Kidney (tissue), 14 donors: ENCODE data around the gene AP1AR. TPM values are rescaled to one million over a fixed set of nuclear protein-coding genes. Genes with fewer than 3 reads are reported as not detected.

Experiments
- DNase-seq, 5 donors: peaks; one replicate each; pipeline ENCODE4 v3.0.0-alpha.2; 2013 to 2020
- FAIRE-seq: peaks from 2 replicates; lab custom pipeline; 2012; peaks lifted over from hg19 to GRCh38; lab: Jason Lieb, UNC
- H3K27ac ChIP-seq, 2 donors: one replicate each; pipeline ENCODE4 v1.7.0; 2013; ENCODE audit warnings: low read depth in 2 of 2, low read length in 2 of 2, inconsistent platforms in 1 of 2
- H3K27me3 ChIP-seq: one replicate; pipeline ENCODE4 v1.7.1; 2013; ENCODE audit warnings: low read length, inconsistent platforms; ENCODE audit not compliant: control insufficient read depth, insufficient read depth
- H3K36me3 ChIP-seq, 3 donors: one replicate each; pipeline versions ENCODE4 v1.7.0 to v1.7.1; 2013; ENCODE audit warnings: low read length in 3 of 3, control low read depth in 1 of 3, inconsistent platforms in 1 of 3; ENCODE audit not compliant: insufficient read depth in 3 of 3, control insufficient read depth in 2 of 3
- H3K4me1 ChIP-seq, 3 donors: one replicate each; pipeline versions ENCODE4 v1.7.0 to v1.7.1; 2013; ENCODE audit warnings: low read length in 3 of 3, inconsistent platforms in 1 of 3, low read depth in 1 of 3; ENCODE audit not compliant: control insufficient read depth in 2 of 3, insufficient read depth in 2 of 3
- H3K4me3 ChIP-seq, 3 donors: one replicate each; pipeline versions ENCODE4 v1.7.0 to v1.8.1; 2013; ENCODE audit warnings: low read length in 3 of 3, control low read depth in 1 of 3, inconsistent platforms in 1 of 3
- H3K9ac ChIP-seq, 3 donors: one replicate each; pipeline versions ENCODE4 v1.7.0 to v1.7.1; 2013; ENCODE audit warnings: low read length in 3 of 3, control low read depth in 1 of 3, inconsistent platforms in 1 of 3
- H3K9me3 ChIP-seq, 3 donors: one replicate each; pipeline versions ENCODE4 v1.7.0 to v1.7.1; 2013; ENCODE audit warnings: low read length in 3 of 3, control low read depth in 1 of 3, inconsistent platforms in 1 of 3; ENCODE audit not compliant: control insufficient read depth in 2 of 3, insufficient read depth in 1 of 3
- CTCF ChIP-seq: IDR thresholded peaks from 3 replicates; pipeline ENCODE4 v1.5.1; 2012; ENCODE audit warnings: mild to moderate bottlenecking, moderate library complexity, borderline replicate concordance; ENCODE audit not compliant: insufficient read depth; ENCODE audit errors: extremely low read depth
- intact Hi-C: fragments of 100-400 bp; cut with DNase I; formaldehyde crosslinking; loops from one replicate; pipeline ENCODE4 v1.11.1; 2022
- polyA plus RNA-seq: library from polyadenylated mRNA; stranded (reverse); fragments of 350-450 nt; fragmentation: Illumina TruSeq; extraction: RNeasy Lipid Tissue Mini Kit (QIAGEN cat#74804); gene quantifications from one replicate; pipeline ENCODE4 v1.2.3, GENCODE V29; 2014; ENCODE audit warnings: low read depth, low replicate concordance; ENCODE audit not compliant: insufficient read depth
- total RNA-seq: library from RNA; stranded (reverse); fragmentation: NEBNext Ultra II Directional; extraction: Animal tissue kit (Norgen Biotek cat#: 25700); gene quantifications from one replicate; pipeline ENCODE4 v1.2.1, GENCODE V29; 2021
- donor health status: control.
- donor health status: control.
- donor health status: control.
- donor health status: control.
- donor health status: control.
- donor health status: DM: yes; HTN: yes; CAD: no.
- donor health status: Normal renal cell carcinoma (clear cell type).

The AP1AR gene
- total and polyA plus RNA-seq, 2 donors from 2014 or later = 8.7 to 20.3 TPM

- H3K4me1 ChIP-seq = no peaks in the 10 kb centered on the region
- no peaks in the 10 kb centered on the region for H3K9me3 ChIP-seq
- no peak overlapping the region for H3K9ac ChIP-seq
- intact Hi-C loops = loop anchor here (10.0 kb wide), 1 partner anchor 80 kb away; the partner anchor contains the start of gene FAM241A
- H3K27ac ChIP-seq = no peak overlapping the region
- H3K4me3 ChIP-seq = no peak overlapping the region
- H3K27me3 ChIP-seq = no peaks in the 10 kb centered on the region
- DNase-seq (no peak), FAIRE-seq (no peak)
- no peak for TF ChIP-seq CTCF
- H3K36me3 ChIP-seq = no peaks in the 10 kb centered on the region
Measured at GRCh38 chr4:112225157-112225556, 6.4 kb upstream of the AP1AR start.

GRCh38 chr4:112230879-112231778 lies 458 bp upstream of the AP1AR start:
- Histone ChIP-seq H3K4me1 (no peaks in the 10 kb centered on the region), H3K9me3 (no peaks in the 10 kb centered on the region), H3K27ac (peak overlapping the region; percentile 95 to 98), H3K4me3 (peak overlapping the region; percentile 79 to 90 (median 88)), H3K27me3 (no peaks in the 10 kb centered on the region), H3K36me3 (no peaks in the 10 kb centered on the region), H3K9ac (peak overlapping the region; percentile 78 to 93 (median 86))
- intact Hi-C loops = no loop called here
- peak; percentile 6 for TF ChIP-seq CTCF
- DNase-seq (peak; percentile 98 to 99 (median 99)), FAIRE-seq (peak; percentile 59)

DNA sequence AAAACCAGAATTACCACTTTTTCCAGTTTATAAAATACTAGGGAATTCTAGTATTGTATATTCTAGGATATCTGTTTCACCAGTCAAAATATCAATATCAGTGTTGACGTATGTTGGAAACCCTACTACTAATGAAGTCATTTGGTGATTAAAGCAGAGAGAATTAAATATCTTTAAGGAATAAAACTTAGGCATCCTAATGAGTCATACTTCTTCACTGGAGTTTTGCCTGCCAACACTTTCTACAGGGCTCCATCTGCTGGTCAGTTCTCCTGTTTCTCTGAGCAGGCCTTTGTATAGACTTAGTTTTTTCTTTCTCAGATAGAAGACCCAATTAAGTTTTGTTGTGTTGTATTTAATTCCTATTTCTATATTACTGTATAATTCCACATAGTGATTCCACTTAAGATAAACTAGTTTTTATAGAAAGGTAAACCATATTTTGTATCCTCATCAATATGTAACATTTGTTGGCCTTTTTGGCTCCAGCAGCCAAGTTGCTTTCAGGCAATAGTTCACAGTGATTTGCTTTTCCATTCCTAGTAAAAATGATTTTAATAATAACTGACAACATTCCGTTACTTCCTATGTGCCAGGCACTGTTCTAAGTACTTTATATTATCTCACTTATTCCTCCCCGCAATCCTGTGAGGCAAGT lies 3.5 kb downstream of the AP1AR start:
- peak; percentile 73 for TF ChIP-seq CTCF
- Histone ChIP-seq H3K9ac (no peak overlapping the region), H3K27ac (no peak overlapping the region), H3K4me1 (no peaks in the 10 kb centered on the region), H3K4me3 (no peak overlapping the region), H3K27me3 (no peaks in the 10 kb centered on the region), H3K36me3 (no peaks in the 10 kb centered on the region), H3K9me3 (no peaks in the 10 kb centered on the region)
- DNase-seq = peak in 3 of 5 donors; percentile 46 to 89 (median 80)
- intact Hi-C loops = loop anchor here (5.0 kb wide), 1 partner anchor 133 kb away; no protein-coding TSS in a partner anchor
- FAIRE-seq = peak; percentile 93
